Bronchial epithelial cell (primary cell): ENCODE measurements around the gene SRSF3. TPM values are rescaled to one million over a fixed set of nuclear protein-coding genes. Genes with fewer than 3 reads are reported as not detected.

Experiments
- DNase-seq: peaks from one replicate; pipeline ENCODE4 v3.0.0-alpha.2; 2010; ENCODE audit warnings: low read depth
- FAIRE-seq: peaks from 2 replicates; lab custom pipeline; 2011; peaks lifted over from hg19 to GRCh38; lab: Jason Lieb, UNC
- H3K27me3 ChIP-seq: 2 replicates; pipeline ENCODE4 v1.5.1; 2011; ENCODE audit warnings: low read length; ENCODE audit not compliant: control insufficient read depth, insufficient read depth
- H3K36me3 ChIP-seq: 2 replicates; pipeline ENCODE4 v1.5.1; 2011; ENCODE audit warnings: low read length; ENCODE audit not compliant: control insufficient read depth, insufficient read depth
- H3K4me3 ChIP-seq: 2 replicates; pipeline ENCODE4 v1.5.1; 2011; ENCODE audit warnings: mild to moderate bottlenecking, low read depth, low read length, control low read depth
- total RNA-seq: library from RNA; depleted of rRNA; stranded (reverse); fragments of >200 nt; gene quantifications from 2 replicates; pipeline ENCODE4 v1.2.1, GENCODE V29; 2014
- TF ChIP-seq, protein P1 (sequence below): IDR thresholded peaks from 2 replicates; pipeline ENCODE4 v1.5.1; 2011; ENCODE audit warnings: mild to moderate bottlenecking, moderate library complexity, low read length, control low read depth, inconsistent platforms; ENCODE audit not compliant: insufficient read depth, severe bottlenecking

Gene SRSF3
- total RNA-seq, 1 donor from 2014 or later: 200 TPM

DNA sequence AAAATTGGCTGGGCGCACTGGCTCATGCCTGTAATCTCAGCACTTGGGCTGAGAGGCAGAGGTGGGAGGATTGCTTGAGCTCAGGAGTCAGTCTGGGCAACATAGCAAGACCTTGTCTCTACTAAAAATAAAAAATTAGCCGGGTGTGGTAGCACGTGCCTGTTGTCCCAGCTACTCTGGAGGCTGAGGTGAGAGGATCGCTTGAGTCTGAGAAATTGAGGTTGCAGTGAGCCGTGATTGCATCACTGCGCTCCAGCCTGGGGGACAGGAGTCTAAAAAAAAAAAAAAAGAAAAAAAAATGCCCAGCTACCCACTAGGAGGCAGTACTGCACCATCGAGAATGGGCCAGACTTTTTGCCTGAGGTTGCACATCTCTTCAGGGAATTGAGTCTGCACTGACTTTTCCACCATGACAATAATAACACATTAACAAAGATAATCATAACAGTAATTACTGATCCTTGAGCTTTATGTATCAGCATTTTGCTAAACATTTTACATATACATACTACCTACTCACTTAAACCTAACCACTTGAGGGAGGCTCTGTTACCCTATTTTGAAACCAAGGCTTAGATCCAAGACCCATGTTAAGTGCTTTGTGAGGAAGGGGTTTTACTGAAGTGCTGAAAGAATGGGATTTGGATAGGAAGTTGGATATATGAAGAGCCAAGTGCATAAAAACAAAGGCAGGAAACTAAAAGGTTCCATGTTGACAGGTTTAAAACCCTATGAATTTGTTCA is 21.0 kb downstream of the SRSF3 start:
- DNase-seq: peak; percentile 65

DNA sequence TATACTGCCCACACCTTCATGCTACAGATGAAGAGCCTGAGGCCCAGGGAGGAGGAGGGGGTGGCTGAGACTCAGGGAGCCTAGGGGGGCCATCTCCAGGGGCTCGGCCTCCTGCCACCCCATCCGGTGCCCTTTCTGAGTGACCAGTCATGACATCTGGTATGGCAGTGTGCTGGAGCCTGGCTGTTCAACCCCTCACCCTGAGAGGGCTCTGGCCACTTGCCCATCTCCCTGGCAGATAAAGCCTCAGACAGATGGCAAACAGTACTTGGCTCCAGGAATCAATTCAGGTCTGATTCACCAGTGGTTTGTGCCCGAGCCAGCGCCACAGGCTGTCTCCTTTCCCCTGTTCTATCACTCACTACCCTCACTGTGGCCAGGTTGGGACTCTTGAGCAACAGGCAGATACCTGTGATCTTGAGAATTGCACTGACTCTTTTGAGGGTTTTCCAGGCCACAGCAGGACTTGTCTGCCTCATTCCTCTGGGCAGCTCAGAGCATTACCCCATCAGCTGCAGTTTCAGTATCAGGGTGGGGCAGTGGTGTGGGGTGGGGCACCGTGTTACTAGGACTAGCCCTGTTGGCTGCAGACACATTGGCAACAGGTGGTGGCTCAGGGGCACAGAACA is 22.8 kb downstream of the SRSF3 start:
- peaks cover 1% of the 10 kb centered on the region for H3K36me3 ChIP-seq
- H3K27me3 ChIP-seq: no peaks in the 10 kb centered on the region
- FAIRE-seq: peak; percentile 36
- H3K4me3 ChIP-seq: no peak overlapping the region
- TF ChIP-seq, protein P1, sequence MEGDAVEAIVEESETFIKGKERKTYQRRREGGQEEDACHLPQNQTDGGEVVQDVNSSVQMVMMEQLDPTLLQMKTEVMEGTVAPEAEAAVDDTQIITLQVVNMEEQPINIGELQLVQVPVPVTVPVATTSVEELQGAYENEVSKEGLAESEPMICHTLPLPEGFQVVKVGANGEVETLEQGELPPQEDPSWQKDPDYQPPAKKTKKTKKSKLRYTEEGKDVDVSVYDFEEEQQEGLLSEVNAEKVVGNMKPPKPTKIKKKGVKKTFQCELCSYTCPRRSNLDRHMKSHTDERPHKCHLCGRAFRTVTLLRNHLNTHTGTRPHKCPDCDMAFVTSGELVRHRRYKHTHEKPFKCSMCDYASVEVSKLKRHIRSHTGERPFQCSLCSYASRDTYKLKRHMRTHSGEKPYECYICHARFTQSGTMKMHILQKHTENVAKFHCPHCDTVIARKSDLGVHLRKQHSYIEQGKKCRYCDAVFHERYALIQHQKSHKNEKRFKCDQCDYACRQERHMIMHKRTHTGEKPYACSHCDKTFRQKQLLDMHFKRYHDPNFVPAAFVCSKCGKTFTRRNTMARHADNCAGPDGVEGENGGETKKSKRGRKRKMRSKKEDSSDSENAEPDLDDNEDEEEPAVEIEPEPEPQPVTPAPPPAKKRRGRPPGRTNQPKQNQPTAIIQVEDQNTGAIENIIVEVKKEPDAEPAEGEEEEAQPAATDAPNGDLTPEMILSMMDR: no peak
- peak; percentile 98 for DNase-seq

More for the DNA sequence above, 21.0 kb downstream of the SRSF3 start:
- TF ChIP-seq, protein P1: peak; percentile 72
- Histone ChIP-seq H3K4me3 (no peak overlapping the region), H3K27me3 (no peaks in the 10 kb centered on the region), H3K36me3 (peaks cover 1% of the 10 kb centered on the region)
- FAIRE-seq: no peak

DNA sequence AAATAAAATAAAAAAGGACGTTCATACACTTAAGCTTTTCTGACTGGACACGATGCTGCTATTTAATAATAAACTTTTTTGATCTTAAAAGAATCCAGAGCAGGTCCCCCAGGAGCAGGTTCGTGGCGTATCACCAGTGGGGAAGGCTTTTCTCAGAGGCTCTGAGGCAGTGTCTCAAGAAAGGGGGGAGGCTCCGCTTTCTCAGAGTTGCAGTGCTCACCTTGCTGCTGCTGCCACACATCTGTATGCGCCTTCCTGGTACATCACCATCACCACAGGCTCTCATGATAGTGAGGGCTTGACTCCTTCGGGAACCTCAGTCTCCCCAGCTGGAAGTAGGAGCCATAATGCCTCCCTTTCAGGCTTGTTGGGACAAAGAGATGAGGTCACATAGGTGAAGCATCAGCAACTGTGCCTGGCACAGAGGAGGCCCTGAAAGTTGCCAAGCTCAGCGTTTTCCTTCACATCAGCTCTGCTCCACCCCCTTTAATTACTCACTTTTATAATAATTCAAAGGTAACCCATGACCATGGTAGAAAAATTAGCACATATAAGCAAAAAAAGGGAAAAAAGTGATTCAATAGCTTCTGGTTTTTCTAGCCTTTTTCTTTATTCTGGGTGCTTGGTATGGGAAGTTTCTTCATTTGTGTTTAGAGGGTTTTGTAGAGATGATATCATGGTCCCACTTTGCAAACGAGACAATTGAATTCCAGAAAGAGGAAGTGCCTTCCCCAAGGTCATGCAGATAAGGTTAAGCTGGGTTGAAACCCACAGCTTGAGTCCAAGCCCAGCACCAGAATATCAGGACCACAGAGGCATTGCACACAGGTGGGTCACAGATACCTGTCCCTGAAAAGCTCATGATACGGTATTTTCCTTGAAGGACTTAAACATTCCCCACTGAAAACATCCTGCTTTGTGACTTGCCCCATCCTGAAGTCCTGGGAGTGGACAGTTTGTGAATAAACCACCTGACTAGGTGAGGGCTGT is 24.5 kb downstream of the SRSF3 start:
- Histone ChIP-seq H3K4me3 (no peak overlapping the region), H3K27me3 (no peaks in the 10 kb centered on the region), H3K36me3 (no peaks in the 10 kb centered on the region)
- TF ChIP-seq, protein P1: no peak
- FAIRE-seq: no peak
- peak; percentile 57 for DNase-seq

DNA sequence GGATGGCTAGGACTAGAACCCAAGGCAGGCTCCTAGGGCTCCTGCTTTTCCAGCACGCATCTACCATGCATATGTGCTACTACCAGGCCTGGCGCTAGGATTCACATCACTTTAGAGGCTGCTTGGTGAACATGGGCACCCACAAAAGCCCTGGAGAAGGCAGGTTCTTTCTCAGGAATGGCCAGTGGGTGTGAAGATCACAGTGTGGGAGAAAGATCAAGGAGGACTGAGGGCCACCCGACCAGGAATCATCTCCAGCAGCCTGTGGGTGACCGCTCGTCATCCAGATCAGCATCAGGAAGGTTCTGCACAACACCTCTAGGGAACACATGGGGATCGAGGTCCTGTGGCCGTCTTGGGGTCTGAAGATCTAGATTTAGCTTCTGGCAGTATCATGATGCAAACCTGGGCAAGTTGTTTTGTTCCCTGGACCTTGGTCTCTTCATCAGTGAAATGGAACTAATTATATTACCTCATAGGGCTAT is 27.3 kb downstream of the SRSF3 start:
- Histone ChIP-seq H3K4me3 (no peak overlapping the region), H3K27me3 (no peaks in the 10 kb centered on the region), H3K36me3 (no peaks in the 10 kb centered on the region)
- TF ChIP-seq, protein P1: no peak
- DNase-seq (no peak), FAIRE-seq (no peak)

DNA sequence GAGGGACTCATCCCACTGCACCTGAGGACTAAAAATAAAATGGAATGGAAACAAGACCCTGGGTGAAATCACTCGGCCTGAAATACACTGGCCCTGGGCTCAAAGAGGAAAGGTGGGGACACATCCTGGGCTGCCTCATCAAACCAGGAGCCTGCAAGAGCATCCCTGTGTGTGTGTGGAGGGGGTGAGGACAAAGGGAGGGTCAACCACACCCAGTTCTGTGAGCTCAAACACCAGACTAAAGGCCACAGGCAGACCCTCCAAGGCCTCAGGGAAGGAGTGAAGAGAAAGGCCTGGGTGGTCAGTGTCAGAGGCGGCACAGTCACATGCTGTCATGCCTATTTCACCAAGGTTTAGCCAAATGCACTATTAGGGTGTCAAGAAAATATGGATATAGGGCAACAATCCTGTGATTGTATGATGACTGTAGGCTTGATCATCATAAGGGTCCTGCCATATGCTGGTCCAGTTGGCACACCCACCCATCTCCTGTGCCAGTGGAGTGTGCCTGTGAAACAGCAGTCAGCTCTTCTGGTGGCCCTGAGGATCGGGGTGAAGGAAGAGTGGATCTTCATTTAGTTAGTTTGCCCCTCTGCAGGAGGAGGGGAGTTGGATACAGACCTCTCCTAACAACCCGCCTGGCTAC is 28.9 kb downstream of the SRSF3 start:
- Histone ChIP-seq H3K36me3 (no peaks in the 10 kb centered on the region), H3K4me3 (no peak overlapping the region), H3K27me3 (no peaks in the 10 kb centered on the region)
- DNase-seq (no peak), FAIRE-seq (no peak)
- TF ChIP-seq, protein P1: no peak
